ENCODE measurements around the gene GALNT6.

The GALNT6 gene

GRCh38 chr12:51407604-51408003 lies 16.4 kb upstream of the GALNT6 start:
- in situ Hi-C loops (cut with MboI; ENCODE audit: low sequenced_read_pairs, unreplicated experiment): loop anchor here (25.0 kb wide), 1 partner anchor 280 kb away; no protein-coding TSS in a partner anchor
- no peak for DNase-seq (ENCODE audit: low spot score)
- TF ChIP-seq, protein P1, sequence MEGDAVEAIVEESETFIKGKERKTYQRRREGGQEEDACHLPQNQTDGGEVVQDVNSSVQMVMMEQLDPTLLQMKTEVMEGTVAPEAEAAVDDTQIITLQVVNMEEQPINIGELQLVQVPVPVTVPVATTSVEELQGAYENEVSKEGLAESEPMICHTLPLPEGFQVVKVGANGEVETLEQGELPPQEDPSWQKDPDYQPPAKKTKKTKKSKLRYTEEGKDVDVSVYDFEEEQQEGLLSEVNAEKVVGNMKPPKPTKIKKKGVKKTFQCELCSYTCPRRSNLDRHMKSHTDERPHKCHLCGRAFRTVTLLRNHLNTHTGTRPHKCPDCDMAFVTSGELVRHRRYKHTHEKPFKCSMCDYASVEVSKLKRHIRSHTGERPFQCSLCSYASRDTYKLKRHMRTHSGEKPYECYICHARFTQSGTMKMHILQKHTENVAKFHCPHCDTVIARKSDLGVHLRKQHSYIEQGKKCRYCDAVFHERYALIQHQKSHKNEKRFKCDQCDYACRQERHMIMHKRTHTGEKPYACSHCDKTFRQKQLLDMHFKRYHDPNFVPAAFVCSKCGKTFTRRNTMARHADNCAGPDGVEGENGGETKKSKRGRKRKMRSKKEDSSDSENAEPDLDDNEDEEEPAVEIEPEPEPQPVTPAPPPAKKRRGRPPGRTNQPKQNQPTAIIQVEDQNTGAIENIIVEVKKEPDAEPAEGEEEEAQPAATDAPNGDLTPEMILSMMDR (IDR thresholded peaks at IDR 0.05; ENCODE audit: borderline replicate concordance, control extremely low read depth, extremely low read depth, insufficient read depth, missing control alignments): no peak

DNA sequence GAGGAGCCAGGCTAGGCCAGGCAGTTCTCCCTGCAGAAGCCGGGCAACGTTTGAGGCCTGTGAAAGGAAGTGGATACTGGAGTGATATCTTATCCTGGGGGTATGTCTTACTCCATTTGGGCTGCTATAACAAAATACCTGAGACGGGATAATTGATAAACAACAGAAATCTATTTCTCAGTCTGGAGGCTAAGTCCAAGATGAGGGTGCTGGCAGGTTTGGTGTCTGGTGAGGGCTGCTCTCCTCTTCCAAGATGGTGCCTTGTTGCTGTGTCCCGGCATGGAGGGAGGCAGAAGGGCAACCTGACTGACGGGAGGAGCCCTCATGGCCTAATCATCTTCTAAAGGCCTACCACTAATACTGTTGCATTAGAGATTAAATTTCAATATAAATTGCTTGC lies 15.7 kb upstream of the GALNT6 start:
- in situ Hi-C loops (cut with MboI; ENCODE audit: low sequenced_read_pairs, unreplicated experiment): loop anchor here (25.0 kb wide), 1 partner anchor 280 kb away; no protein-coding TSS in a partner anchor
- DNase-seq (ENCODE audit: low spot score): no peak
- TF ChIP-seq, protein P1 (IDR thresholded peaks at IDR 0.05; ENCODE audit: borderline replicate concordance, control extremely low read depth, extremely low read depth, insufficient read depth, missing control alignments): no peak

DNA sequence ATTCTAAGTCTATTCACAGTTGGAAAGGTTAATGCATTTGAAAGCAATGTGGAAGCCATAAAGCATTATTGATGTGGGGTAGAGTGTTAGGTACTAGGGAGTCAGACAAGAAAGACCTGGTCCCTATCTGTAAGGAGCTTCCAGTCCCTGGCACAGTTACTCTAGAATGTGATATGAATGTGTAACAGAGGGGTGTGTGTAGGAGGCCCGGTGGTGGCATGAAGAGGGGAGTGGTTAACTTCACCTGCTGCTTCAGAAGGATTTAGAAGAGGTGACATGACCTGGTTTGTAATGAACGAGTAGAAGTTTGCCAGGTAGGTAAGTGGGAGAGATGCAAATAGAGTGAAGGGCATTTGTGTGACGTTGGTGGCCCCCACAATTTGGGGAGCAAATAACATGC lies 15.1 kb upstream of the GALNT6 start:
- TF ChIP-seq, protein P1 (IDR thresholded peaks at IDR 0.05; ENCODE audit: borderline replicate concordance, control extremely low read depth, extremely low read depth, insufficient read depth, missing control alignments): no peak
- no peak for DNase-seq (ENCODE audit: low spot score)
- in situ Hi-C loops (cut with MboI; ENCODE audit: low sequenced_read_pairs, unreplicated experiment): loop anchor here (25.0 kb wide), 1 partner anchor 281 kb away; no protein-coding TSS in a partner anchor

DNA sequence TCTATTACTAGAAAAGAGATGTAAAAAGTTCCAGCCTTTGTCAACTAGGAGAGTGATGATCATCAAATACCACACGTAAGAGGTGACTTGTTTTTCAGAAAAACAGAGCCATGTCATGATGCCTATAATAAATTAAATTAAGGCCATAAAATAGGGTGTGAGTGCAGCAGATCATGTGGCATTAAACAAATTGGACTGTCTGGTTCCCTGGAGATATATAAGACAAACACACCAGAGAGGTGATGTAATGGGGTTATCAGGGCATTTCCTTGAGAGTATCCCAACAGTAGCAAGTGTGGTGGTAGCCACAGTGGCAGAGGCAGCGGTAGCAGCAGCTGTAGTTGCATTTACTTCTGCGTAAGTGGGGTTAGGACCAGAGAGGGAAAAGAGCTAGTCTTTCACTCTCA lies 14.6 kb upstream of the GALNT6 start:
- TF ChIP-seq, protein P1 (IDR thresholded peaks at IDR 0.05; ENCODE audit: borderline replicate concordance, control extremely low read depth, extremely low read depth, insufficient read depth, missing control alignments): no peak
- DNase-seq (ENCODE audit: low spot score): no peak
- in situ Hi-C loops (cut with MboI; ENCODE audit: low sequenced_read_pairs, unreplicated experiment): loop anchor here (25.0 kb wide), 1 partner anchor 281 kb away; no protein-coding TSS in a partner anchor

DNA sequence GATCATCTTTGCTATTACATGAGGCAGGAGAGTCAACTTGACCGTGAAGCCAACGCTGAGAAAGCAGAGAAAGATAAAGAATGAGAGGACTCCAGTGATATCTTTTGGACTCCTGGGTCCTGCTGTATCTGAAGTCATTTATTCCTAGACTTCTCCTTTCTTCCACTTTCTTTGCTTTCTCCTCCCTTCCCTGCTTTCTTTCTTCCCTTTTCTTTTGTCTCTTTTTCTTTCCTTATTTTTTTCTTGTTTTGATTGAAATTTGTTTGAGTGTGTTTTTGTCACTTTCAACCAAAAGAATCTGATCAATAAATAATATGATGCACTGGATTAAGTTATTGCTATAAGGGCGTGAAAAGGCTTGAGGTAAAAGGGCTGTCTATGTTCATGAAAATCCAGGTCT lies 13.4 kb upstream of the GALNT6 start:
- in situ Hi-C loops (cut with MboI; ENCODE audit: low sequenced_read_pairs, unreplicated experiment): loop anchor here (25.0 kb wide), 1 partner anchor 283 kb away; no protein-coding TSS in a partner anchor

DNA sequence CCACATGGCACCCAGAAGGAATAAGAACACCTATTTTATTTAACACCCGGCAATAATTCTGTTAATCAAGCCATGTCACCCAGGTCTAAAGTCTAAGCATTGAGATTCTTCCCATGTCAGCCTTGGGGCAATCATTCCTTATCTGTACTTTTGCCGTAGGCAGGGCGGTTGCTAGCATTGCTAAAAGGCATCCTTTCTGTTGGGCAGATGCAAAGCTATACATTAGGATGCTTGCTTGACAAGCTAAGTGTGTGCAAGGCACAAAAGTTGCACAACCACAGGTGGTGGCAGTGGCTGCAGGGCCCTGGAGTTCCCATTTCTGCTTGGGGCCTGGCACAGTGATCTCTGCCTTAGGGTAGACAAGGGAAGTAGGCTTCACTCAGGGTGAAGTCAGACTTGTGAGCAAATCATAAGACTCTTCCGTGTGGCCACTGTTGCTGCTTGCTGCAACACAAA lies 12.5 kb upstream of the GALNT6 start:
- TF ChIP-seq, protein P1 (IDR thresholded peaks at IDR 0.05; ENCODE audit: borderline replicate concordance, control extremely low read depth, extremely low read depth, insufficient read depth, missing control alignments): no peak
- no peak for DNase-seq (ENCODE audit: low spot score)
- in situ Hi-C loops (cut with MboI; ENCODE audit: low sequenced_read_pairs, unreplicated experiment): loop anchor here (25.0 kb wide), 1 partner anchor 284 kb away; no protein-coding TSS in a partner anchor

More for the DNA sequence above, 13.4 kb upstream of the GALNT6 start:
- DNase-seq (ENCODE audit: low spot score): no peak
- TF ChIP-seq, protein P1 (IDR thresholded peaks at IDR 0.05; ENCODE audit: borderline replicate concordance, control extremely low read depth, extremely low read depth, insufficient read depth, missing control alignments): no peak
